HL-60 (cell line): ENCODE measurements around the gene NMT1.
A peak's percentile ranks its signal among the peaks of the same experiment; 100 is the strongest.

ENCODE experiments used
- DNase-seq, 2 experiments: peaks; one replicate each; pipeline ENCODE4 v3.0.0-alpha.2; 2010 to 2020; ENCODE audit warnings: low read depth in 1 of 2, low spot score in 1 of 2
- H3K27ac ChIP-seq: fragments of 250-450 bp; sonication (Bioruptor Pico); replicated peaks from 2 replicates; pipeline ENCODE4 v1.5.1; 2020; ENCODE audit warnings: mild to moderate bottlenecking, moderate library complexity
- H3K27me3 ChIP-seq: fragments of 250-450 bp; sonication (Bioruptor Pico); 2 replicates; pipeline ENCODE4 v1.5.1; 2021; ENCODE audit warnings: mild to moderate bottlenecking, moderate library complexity; ENCODE audit not compliant: insufficient read depth, poor library complexity, severe bottlenecking
- H3K4me3 ChIP-seq: replicated peaks from 2 replicates; pipeline ENCODE4 v1.5.1; 2011; ENCODE audit warnings: mild to moderate bottlenecking, control low read depth, low read length; ENCODE audit not compliant: insufficient read depth
- GABPA ChIP-seq: IDR thresholded peaks from 2 replicates; pipeline ENCODE4 v1.6.1; 2012; ENCODE audit warnings: low read depth
- POLR2AphosphoS5 ChIP-seq: IDR thresholded peaks from 2 replicates; pipeline ENCODE4 v1.6.1; 2012; ENCODE audit warnings: low read depth
- SPI1 ChIP-seq: IDR thresholded peaks from 2 replicates; pipeline ENCODE4 v1.6.1; 2012; ENCODE audit warnings: low read depth, mild to moderate bottlenecking, borderline replicate concordance
- TF ChIP-seq, protein P1 (sequence below): IDR thresholded peaks from 2 replicates; pipeline ENCODE4 v1.6.1; 2012; ENCODE audit warnings: low read depth; ENCODE audit not compliant: insufficient replicate concordance
- TF ChIP-seq, protein P2 (sequence below): IDR thresholded peaks from one replicate; pipeline ENCODE4 v1.5.1; 2011; ENCODE audit warnings: low read length, control low read depth, inconsistent platforms; ENCODE audit not compliant: insufficient read depth

Gene NMT1

DNA sequence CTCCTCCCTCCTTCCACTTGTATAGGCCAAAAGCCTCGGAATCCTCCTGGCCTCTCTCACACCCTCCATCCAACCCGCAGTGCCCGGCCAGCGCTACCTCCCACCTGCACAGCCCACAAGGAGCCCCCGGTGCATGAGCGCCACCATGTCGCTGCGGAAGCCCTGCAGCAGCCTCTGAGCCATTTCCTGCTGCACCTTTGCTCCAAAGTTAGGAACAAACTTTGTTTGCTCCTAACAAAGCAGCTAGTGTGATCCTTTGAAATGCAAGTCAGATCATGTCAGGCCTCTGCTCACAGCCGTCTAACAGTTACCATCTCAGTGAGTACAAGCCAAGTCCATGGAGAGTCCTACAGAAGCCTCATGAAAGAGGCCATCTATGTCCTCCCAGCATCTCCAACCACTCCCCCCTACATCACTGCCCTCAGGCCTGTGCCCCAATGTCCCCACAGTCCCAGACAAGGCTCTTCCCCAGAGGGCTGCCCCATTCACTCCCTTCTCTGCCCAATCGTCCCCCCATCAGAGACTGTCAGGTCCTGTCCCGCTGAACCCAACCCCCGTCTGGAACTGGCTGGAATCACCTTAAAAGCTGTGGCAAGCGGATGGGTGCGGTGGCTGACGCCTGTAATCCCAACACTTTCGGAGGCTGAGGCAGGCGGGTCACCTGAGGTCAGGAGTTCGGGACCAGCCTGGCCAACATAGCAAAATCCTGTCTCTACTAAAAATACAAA, 17.1 kb upstream of the NMT1 start:
- no peak overlapping the region for H3K27ac ChIP-seq
- H3K4me3 ChIP-seq: no peak overlapping the region
- no peak for DNase-seq
- TF ChIP-seq SPI1 (no peak), POLR2AphosphoS5 (no peak), GABPA (no peak)
- TF ChIP-seq, protein P1, sequence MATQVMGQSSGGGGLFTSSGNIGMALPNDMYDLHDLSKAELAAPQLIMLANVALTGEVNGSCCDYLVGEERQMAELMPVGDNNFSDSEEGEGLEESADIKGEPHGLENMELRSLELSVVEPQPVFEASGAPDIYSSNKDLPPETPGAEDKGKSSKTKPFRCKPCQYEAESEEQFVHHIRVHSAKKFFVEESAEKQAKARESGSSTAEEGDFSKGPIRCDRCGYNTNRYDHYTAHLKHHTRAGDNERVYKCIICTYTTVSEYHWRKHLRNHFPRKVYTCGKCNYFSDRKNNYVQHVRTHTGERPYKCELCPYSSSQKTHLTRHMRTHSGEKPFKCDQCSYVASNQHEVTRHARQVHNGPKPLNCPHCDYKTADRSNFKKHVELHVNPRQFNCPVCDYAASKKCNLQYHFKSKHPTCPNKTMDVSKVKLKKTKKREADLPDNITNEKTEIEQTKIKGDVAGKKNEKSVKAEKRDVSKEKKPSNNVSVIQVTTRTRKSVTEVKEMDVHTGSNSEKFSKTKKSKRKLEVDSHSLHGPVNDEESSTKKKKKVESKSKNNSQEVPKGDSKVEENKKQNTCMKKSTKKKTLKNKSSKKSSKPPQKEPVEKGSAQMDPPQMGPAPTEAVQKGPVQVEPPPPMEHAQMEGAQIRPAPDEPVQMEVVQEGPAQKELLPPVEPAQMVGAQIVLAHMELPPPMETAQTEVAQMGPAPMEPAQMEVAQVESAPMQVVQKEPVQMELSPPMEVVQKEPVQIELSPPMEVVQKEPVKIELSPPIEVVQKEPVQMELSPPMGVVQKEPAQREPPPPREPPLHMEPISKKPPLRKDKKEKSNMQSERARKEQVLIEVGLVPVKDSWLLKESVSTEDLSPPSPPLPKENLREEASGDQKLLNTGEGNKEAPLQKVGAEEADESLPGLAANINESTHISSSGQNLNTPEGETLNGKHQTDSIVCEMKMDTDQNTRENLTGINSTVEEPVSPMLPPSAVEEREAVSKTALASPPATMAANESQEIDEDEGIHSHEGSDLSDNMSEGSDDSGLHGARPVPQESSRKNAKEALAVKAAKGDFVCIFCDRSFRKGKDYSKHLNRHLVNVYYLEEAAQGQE: no peak
- TF ChIP-seq, protein P2, sequence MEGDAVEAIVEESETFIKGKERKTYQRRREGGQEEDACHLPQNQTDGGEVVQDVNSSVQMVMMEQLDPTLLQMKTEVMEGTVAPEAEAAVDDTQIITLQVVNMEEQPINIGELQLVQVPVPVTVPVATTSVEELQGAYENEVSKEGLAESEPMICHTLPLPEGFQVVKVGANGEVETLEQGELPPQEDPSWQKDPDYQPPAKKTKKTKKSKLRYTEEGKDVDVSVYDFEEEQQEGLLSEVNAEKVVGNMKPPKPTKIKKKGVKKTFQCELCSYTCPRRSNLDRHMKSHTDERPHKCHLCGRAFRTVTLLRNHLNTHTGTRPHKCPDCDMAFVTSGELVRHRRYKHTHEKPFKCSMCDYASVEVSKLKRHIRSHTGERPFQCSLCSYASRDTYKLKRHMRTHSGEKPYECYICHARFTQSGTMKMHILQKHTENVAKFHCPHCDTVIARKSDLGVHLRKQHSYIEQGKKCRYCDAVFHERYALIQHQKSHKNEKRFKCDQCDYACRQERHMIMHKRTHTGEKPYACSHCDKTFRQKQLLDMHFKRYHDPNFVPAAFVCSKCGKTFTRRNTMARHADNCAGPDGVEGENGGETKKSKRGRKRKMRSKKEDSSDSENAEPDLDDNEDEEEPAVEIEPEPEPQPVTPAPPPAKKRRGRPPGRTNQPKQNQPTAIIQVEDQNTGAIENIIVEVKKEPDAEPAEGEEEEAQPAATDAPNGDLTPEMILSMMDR: no peak
- no peaks in the 10 kb centered on the region for H3K27me3 ChIP-seq

DNA sequence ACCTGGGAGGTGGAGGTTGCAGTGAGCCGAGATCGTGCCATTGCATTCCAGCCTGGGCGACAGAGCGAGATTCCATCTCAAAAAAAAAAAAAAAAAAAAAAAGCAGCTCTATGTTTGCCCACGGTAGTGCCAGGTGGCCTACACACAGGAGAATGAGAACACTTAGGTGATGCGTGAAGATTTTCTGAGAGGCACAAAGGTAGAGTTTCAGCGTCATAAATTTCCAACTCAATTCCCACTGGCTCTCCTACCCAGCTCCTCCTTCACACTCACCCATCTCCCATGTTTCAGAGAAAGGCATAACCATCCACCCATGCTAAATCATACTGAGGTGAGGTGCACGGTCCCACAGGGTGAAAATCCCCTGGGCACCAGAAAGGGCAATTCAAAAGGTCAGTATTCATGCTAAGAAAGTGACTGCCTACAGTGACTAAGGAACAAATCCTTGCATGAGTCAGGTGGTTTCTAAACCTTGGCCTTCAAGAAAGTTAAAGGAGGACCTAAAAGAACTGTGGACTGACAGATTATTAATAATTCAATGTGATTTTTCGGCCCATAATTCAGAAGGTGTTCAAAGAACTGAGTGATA, 14.5 kb upstream of the NMT1 start:
- DNase-seq: no peak
- Histone ChIP-seq H3K27me3 (no peaks in the 10 kb centered on the region), H3K4me3 (no peak overlapping the region), H3K27ac (no peak overlapping the region)
- no peak for TF ChIP-seq GABPA
- TF ChIP-seq, protein P2: no peak

DNA sequence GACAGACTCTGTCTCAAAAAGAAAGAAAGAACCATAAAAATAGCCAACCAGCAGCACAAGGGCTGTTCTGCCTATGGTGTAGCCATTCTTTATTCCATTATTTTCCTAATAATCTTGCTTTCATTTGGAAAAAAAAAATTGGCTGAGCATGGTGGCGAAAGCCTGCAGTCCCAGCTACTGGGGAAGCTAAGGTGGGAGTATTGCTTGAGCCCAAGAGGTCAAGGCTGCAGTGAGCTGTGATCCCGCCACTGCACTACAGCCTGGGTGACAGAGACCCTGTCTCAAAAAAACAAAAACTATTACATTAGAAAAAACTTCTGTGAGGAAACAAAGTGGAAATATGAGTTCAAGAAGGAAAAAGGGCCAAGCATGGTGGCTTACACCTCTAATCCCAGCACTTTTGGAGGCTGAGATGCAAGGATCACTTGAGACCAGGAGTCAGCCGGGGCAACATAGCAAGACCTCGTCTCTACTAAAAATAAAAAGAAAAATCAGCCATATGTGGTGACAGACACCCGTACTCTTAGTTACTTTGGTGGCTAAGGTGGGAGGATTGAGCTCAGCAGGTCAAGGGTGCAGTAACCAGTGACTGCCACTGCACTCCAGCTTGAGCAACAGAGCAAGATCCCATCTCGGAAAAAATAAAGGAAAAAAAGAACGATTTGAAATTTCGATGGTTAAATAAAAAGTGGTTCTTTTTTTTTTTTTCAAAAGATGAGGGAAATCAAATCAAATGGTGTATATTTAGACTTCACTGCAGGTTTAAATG, 12.1 kb upstream of the NMT1 start:
- Histone ChIP-seq H3K27ac (no peak overlapping the region), H3K27me3 (no peaks in the 10 kb centered on the region), H3K4me3 (no peak overlapping the region)
- no peak for TF ChIP-seq POLR2AphosphoS5
- TF ChIP-seq, protein P2: peak; percentile 2
- DNase-seq: no peak

DNA sequence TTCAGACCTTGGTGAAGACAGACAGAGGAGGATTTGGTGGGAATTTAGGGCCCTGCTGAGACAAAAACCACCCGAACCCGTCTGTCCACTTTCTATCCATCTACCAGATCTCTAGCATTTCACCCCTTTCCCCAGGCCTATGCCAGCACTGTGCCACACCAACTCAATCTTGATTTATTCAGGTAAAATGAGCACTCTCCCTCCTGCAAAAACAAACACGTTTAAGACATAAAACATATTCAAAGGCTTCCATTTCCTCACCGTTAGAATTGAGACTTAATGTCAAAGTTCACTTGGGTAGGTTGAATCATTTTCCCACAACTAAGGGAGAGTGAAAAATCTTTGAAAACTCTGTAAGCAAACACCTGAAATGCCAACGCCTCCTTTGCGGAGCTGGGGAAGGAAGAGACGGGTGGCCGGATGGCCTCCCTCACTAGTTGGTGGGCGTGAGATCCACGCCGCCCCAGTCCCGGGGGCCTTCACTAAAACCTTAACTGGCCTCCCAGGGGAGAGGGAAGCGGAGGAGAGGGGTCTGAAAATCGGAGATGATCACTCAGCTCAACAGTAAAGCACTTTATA, 10.5 kb upstream of the NMT1 start:
- Histone ChIP-seq H3K4me3 (peak overlapping the region; percentile 66), H3K27ac (peak overlapping the region; percentile 77), H3K27me3 (no peaks in the 10 kb centered on the region)
- DNase-seq: peak in 1 of 2 experiments; percentile 18
- TF ChIP-seq GABPA (no peak), POLR2AphosphoS5 (no peak), SPI1 (no peak)
- TF ChIP-seq, protein P1: no peak
- TF ChIP-seq, protein P2: no peak
